Mammary epithelial cell (primary cell): ENCODE measurements around the gene SEC31A.

Source experiments
- EZH2 ChIP-seq: IDR thresholded peaks from 2 replicates; pipeline ENCODE4 v1.6.1; 2012; ENCODE audit warnings: low read length, inconsistent platforms, borderline replicate concordance
- TF ChIP-seq, protein P1 (sequence below), 2 donors: IDR thresholded peaks in 1 of 2; conservative IDR thresholded peaks in 1 of 2; 2 replicates each; pipeline ENCODE4 v1.5.1; 2011 to 2012; ENCODE audit warnings: inconsistent platforms in 2 of 2, low read length in 2 of 2, mild to moderate bottlenecking in 2 of 2, control low read depth in 1 of 2, low read depth in 1 of 2; ENCODE audit not compliant: insufficient read depth in 1 of 2; ENCODE audit errors: extremely low read depth in 1 of 2

DNA sequence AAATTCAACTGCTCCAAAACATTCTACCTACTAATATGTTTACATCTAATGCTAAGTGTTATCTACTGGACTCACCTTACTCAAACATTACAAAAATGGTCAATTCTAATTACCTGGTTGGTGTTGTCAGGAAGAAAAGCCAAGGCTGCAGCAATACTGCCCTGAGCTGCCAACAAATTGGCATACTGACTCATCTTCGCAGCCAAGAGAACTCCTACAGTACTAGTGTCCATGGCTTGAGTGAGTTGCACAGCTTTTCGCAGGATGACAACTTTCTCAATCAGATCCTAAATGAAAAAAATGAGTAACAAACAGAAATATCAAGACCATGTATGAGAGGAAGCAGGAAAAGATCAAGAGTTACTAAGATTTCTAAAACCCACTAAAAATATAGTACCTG is 39.6 kb downstream of the SEC31A start:
- TF ChIP-seq EZH2, result no peak
- TF ChIP-seq, protein P1, sequence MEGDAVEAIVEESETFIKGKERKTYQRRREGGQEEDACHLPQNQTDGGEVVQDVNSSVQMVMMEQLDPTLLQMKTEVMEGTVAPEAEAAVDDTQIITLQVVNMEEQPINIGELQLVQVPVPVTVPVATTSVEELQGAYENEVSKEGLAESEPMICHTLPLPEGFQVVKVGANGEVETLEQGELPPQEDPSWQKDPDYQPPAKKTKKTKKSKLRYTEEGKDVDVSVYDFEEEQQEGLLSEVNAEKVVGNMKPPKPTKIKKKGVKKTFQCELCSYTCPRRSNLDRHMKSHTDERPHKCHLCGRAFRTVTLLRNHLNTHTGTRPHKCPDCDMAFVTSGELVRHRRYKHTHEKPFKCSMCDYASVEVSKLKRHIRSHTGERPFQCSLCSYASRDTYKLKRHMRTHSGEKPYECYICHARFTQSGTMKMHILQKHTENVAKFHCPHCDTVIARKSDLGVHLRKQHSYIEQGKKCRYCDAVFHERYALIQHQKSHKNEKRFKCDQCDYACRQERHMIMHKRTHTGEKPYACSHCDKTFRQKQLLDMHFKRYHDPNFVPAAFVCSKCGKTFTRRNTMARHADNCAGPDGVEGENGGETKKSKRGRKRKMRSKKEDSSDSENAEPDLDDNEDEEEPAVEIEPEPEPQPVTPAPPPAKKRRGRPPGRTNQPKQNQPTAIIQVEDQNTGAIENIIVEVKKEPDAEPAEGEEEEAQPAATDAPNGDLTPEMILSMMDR (conservative IDR thresholded peaks at IDR 0.05 in 1 of 2, IDR thresholded peaks at IDR 0.05 in 1 of 2; ENCODE audit: extremely low read depth in 1 of 2, insufficient read depth in 1 of 2, low read depth in 1 of 2, low read length in 2 of 2), result no peak
